ENCODE data around the gene SPAG9.

DNA sequence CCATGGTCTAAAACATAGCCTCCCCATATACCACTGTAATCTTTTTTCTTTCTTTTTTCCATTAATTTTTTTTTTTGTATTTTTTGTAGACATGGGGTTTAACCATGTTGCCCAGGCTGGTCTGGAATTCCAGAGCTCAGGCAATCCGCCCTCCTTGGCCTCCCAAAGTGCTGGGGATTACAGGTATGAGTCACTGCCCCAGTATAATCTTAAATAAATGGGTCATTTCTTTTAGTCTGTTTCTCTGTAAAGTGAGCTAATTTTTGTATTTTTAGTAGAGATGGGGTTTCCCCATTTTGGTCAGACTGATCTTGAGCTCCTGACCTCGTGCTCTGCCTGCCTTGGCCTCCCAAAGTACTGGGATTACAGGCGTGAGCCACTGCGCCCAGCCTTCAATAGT lies 27.0 kb upstream of the SPAG9 start:
- TF ChIP-seq, protein P1, sequence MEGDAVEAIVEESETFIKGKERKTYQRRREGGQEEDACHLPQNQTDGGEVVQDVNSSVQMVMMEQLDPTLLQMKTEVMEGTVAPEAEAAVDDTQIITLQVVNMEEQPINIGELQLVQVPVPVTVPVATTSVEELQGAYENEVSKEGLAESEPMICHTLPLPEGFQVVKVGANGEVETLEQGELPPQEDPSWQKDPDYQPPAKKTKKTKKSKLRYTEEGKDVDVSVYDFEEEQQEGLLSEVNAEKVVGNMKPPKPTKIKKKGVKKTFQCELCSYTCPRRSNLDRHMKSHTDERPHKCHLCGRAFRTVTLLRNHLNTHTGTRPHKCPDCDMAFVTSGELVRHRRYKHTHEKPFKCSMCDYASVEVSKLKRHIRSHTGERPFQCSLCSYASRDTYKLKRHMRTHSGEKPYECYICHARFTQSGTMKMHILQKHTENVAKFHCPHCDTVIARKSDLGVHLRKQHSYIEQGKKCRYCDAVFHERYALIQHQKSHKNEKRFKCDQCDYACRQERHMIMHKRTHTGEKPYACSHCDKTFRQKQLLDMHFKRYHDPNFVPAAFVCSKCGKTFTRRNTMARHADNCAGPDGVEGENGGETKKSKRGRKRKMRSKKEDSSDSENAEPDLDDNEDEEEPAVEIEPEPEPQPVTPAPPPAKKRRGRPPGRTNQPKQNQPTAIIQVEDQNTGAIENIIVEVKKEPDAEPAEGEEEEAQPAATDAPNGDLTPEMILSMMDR (IDR thresholded peaks at IDR 0.05) = no peak
- TF ChIP-seq TCF7L2 (IDR thresholded peaks at IDR 0.05; ENCODE audit: low read depth, low read length) = no peak
- TF ChIP-seq POLR2AphosphoS5 (IDR thresholded peaks at IDR 0.05; ENCODE audit: low read depth, low read length) = no peak
- TF ChIP-seq SIN3A (IDR thresholded peaks at IDR 0.05; ENCODE audit: borderline replicate concordance, insufficient read depth, low read depth, low read length) = no peak

Data from Panc1 (cell line).